Heart right ventricle (tissue), 16 donors: ENCODE results near the gene FSD1. TPM values are rescaled to one million over a fixed set of nuclear protein-coding genes. Genes with fewer than 3 reads are reported as not detected.
"Not testable (repeated sequence)": the region's sequence is repeated elsewhere in the genome, so short reads cannot be mapped to it uniquely, and the experiment has no call there.

Experiments
- ATAC-seq, 8 donors: fragments of 200-7000 bp; cut with Tn5 transposase; one replicate each; pipeline ENCODE4 v1.9.1; 2020; ENCODE audit warnings: mild to moderate bottlenecking in 8 of 8, moderate library complexity in 8 of 8, moderate number of reproducible peaks in 1 of 8
- DNase-seq, 2 donors: peaks; one replicate each; pipeline ENCODE4 v3.0.0-alpha.2; 2020
- H3K27ac ChIP-seq, 10 donors: fragments of 200-600 bp; sonication (generic) in 2 of 10; one replicate each; pipeline versions ENCODE4 v1.5.0 to v1.8.0; 2020 to 2022; ENCODE audit warnings: mild to moderate bottlenecking in 3 of 10
- H3K27me3 ChIP-seq, 7 donors: fragments of 200-600 bp; one replicate each; pipeline ENCODE4 v1.8.0; 2021 to 2022; ENCODE audit warnings: mild to moderate bottlenecking in 2 of 7
- H3K36me3 ChIP-seq, 9 donors: fragments of 200-600 bp; sonication (generic) in 1 of 9; one replicate each; pipeline versions ENCODE4 v1.5.0 to v1.8.0; 2020 to 2022; ENCODE audit warnings: mild to moderate bottlenecking in 2 of 9
- H3K4me1 ChIP-seq, 9 donors: fragments of 200-600 bp; sonication (generic) in 1 of 9; one replicate each; pipeline versions ENCODE4 v1.5.0 to v1.8.0; 2020 to 2022; ENCODE audit warnings: mild to moderate bottlenecking in 4 of 9
- H3K4me3 ChIP-seq, 10 donors: fragments of 200-600 bp; sonication (generic) in 2 of 10; one replicate each; pipeline versions ENCODE4 v1.5.0 to v1.8.0; 2020 to 2022; ENCODE audit warnings: mild to moderate bottlenecking in 7 of 10, moderate library complexity in 2 of 10
- H3K9me3 ChIP-seq, 11 donors: fragments of 200-600 bp in 10 of 11; sonication (generic) in 2 of 11; one replicate each; pipeline versions ENCODE4 v1.5.0 to v1.8.0; 2013 to 2022; ENCODE audit warnings: mild to moderate bottlenecking in 2 of 11, control low read depth in 1 of 11, moderate library complexity in 1 of 11
- CTCF ChIP-seq, 9 donors: fragments of 200-600 bp; sonication (generic) in 2 of 9; IDR thresholded peaks; one replicate each; pipeline versions ENCODE4 v1.5.0 to v1.8.0; 2021 to 2022; ENCODE audit warnings: antibody characterized with exemption in 9 of 9, mild to moderate bottlenecking in 5 of 9, moderate library complexity in 1 of 9
- WGBS, 2 donors: extraction: QIAGEN DNeasy Blood & Tissue Kit; methylation state at CpG; one replicate each; pipeline ENCODE4 v1.1.7; 2013; ENCODE audit warnings: inconsistent platforms in 1 of 2; 5-methylcytosine and 5-hydroxymethylcytosine counted together
- intact Hi-C, 10 donors: fragments of 100-400 bp; cut with DNase I; formaldehyde crosslinking; loops; one replicate each; pipeline versions ENCODE4 v1.11.1 to v1.14.2; 2022
- polyA plus RNA-seq, 2 donors: library from polyadenylated mRNA; stranded (reverse); fragments of 200-250 nt; gene quantifications; one replicate each; pipeline ENCODE4 v1.2.3, GENCODE V29; 2013
- total RNA-seq, 10 donors: library from RNA; stranded (reverse); fragmentation: NEBNext Ultra II Directional in 3 of 10; extraction: Animal tissue kit (Norgen Biotek cat#: 25700) in 3 of 10; gene quantifications; one replicate each; pipeline versions ENCODE4 v1.2.1 to v1.2.4, GENCODE V29; 2021 to 2023
- donor health status: Arrhythmogenic right ventricular cardiomyopathy.
- donor health status: ischemic (EF 13 %, LVEDD 7.1; RV severe dilation, severe dysfunction).
- donor health status: healthy with polysubstance abuse.
- donor health status: DM: no; HTN: yes; CAD: no.
- donor health status: DM: no; HTN: no; CAD: no.
- donor health status: ischemic (EF 25% LVEDD 6.9; RV normal size, moderate dysfunction).
- donor health status: ischemic (EF 25% LVEDD 5.7; RV mildly dilated, moderate dysfunction).
- donor health status: healthy.
- donor health status: DM: yes; HTN: yes; CAD: no.
- donor health status: Ischemic cardiomyopathy.
- donor health status: ischemic (EF 35%, LVEDD 5.7; RV mildly dilated, moderate dysfunction).
- donor health status: nonischemic (EF 11% LVEDD 7.7; RV severe dilation, severe dysfunction).
- donor health status: DM: yes; HTN: yes; CAD: no.
- donor health status: PGD.
- donor health status: ischemic (EF 29% LVEDD 5.4; RV normal size, mild dysfunction).
- donor health status: nonischemic (EF 23%, LVEDD 6.1; RV moderate dilation, normal function).

The FSD1 gene
- total and polyA plus RNA-seq, 12 donors = 0.10 to 0.25 TPM; not detected in 10

DNA sequence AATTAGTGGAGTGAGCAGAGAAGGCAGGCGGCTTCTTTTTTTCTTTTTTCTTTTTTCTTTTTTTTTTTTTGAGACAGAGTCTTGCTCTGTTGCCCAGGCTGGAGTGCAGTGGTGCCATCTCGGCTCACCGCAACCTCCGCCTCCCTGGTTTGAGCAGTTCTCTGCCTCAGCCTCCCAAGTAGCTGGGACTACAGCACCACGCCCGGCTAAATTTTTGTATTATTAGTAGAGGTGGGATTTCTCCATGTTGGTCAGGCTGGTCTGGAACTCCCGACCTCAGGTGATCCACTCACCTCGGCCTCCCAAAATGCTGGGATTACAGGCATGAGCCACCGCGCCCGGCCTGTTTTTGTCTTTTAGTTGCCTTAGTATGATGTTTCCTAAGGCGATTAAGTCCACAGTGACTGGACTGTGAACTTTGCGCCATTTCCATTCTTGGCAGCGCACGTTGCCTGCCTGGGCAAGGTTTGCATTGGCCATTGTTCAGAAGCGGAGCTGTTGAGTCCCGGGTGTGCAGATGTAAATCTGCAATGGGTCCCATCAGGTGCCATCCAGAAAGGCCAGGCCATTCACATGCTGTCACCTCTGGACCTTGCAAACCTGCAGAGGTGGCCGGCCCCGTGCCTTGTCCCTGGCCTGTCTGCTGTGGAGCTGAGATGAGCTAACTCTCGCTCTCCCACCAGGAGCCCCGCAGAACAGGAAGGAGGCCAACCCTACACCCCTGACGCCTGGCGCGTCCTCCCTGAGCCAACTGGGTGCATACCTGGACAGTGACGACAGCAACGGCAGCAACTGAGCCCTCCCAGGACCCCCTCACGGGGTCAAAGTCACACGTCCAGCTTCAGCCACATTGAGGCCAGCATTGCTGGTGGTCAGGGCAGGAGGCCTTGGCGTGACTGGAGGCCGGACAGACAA is 36.2 kb upstream of the FSD1 start:
- peak in 2 of 9 donors; percentile 4 to 7 for TF ChIP-seq CTCF (IDR thresholded peaks at IDR 0.05)
- H3K9me3 ChIP-seq = peaks cover 0 to 7% (median 0%) of the 10 kb centered on the region in 11 donors
- intact Hi-C loops = loop anchor here in 8 of 10 donors (2.0 to 10.0 kb wide), 6 partner anchors 84 to 257 kb away; partner anchors contain the start of genes CHAF1A (in 1 of the 8) and SH3GL1 (in 1 of the 8)
- 89 to 90% methylated on average over 30 of the region's 30 CpGs for WGBS, 2 donors
- peak in 1 of 8 donors; percentile 21 for ATAC-seq
- no peak for DNase-seq
- H3K4me1 ChIP-seq = no peaks in the 10 kb centered on the region
- H3K36me3 ChIP-seq = peaks cover 0 to 92% (median 38%) of the 10 kb centered on the region in 9 donors
- H3K27ac ChIP-seq = no peak overlapping the region
- H3K4me3 ChIP-seq = no peak overlapping the region
- no peaks in the 10 kb centered on the region for H3K27me3 ChIP-seq

DNA sequence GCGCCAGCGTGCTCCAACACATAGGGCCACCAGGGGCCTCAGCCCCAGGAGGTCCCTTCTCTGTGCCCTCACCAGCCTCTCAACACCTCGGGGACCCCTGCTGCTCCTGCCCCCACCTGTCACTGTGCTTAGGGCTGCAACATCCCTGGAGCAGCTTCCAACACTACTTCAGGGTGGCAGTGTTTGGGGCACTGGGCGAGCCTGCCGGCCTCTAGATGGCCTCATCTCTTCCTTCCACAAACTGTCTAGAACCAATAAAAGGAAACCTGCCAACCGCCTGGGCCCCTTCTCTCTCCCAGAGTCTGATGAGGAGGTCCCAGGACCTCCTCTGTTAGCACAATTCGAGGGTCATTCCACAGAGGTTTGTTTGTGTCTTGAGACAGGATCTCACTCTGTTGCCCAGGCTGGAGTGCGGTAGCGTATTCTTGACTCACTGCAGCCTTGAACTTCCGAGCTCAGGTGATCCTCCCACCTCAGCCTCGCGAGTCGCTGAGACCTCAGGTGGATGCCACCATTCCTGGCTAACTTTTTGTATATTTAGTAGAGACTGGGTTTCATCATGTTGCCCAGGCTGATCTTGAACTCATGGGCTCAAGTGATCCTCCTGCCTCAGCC is 35.5 kb upstream of the FSD1 start:
- Histone ChIP-seq H3K36me3 (peaks cover 0 to 85% (median 35%) of the 10 kb centered on the region in 9 donors), H3K4me1 (no peaks in the 10 kb centered on the region), H3K9me3 (peaks cover 0 to 7% (median 0%) of the 10 kb centered on the region in 11 donors), H3K4me3 (no peak overlapping the region), H3K27ac (no peak overlapping the region), H3K27me3 (no peaks in the 10 kb centered on the region)
- ATAC-seq (peak in 1 of 8 donors; percentile 19), DNase-seq (no peak)
- TF ChIP-seq CTCF (IDR thresholded peaks at IDR 0.05) = no peak
- WGBS, 2 donors = 89 to 93% methylated on average over 13 of the region's 13 CpGs
- intact Hi-C loops = loop anchor here in 8 of 10 donors (2.0 to 10.0 kb wide), 5 partner anchors 83 to 256 kb away; partner anchors contain the start of genes CHAF1A (in 1 of the 8) and SH3GL1 (in 1 of the 8)

- H3K4me1 ChIP-seq = peaks cover 0 to 5% (median 0%) of the 10 kb centered on the region in 9 donors
- 49 to 56% methylated on average over 10 of the region's 10 CpGs for WGBS, 2 donors
- no peak overlapping the region for H3K27ac ChIP-seq
- intact Hi-C loops = loop anchor here in 4 of 10 donors (5.0 to 10.0 kb wide), 4 partner anchors 52 to 252 kb away; no protein-coding TSS in a partner anchor
- peaks cover 0 to 49% (median 19%) of the 10 kb centered on the region in 9 donors for H3K36me3 ChIP-seq
- peaks cover 0 to 9% (median 3%) of the 10 kb centered on the region in 7 donors for H3K27me3 ChIP-seq
- peaks cover 0 to 7% (median 0%) of the 10 kb centered on the region in 11 donors for H3K9me3 ChIP-seq
- no peak for TF ChIP-seq CTCF (IDR thresholded peaks at IDR 0.05)
- ATAC-seq (no peak), DNase-seq (no peak)
- no peak overlapping the region for H3K4me3 ChIP-seq
These were observed 31.5 kb upstream of the FSD1 start for GRCh38 chr19:4272894-4273293.

DNA sequence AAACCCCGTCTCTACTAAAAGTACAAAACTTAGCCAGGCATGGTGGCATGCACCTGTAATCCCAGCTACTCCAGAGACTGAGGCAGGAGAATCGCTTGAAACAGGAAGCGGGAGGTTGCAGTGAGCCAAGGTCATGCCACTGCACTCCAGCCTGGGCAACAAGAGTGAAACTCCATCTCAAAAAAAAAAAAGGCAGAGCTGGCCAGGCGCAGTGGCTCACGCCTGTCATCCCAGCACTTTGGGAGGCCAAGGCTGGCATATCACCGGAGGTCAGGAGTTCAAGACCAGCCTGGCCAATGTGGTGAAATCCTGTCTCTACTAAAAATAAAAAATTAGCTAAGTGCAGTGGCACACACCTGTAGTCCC is 30.1 kb upstream of the FSD1 start:
- H3K9me3 ChIP-seq, H3K27ac ChIP-seq, H3K4me1 ChIP-seq, ATAC-seq, DNase-seq, H3K4me3 ChIP-seq: not testable (repeated sequence)
- WGBS, 2 donors = 83 to 85% methylated on average over 6 of the region's 6 CpGs
- H3K36me3 ChIP-seq = peaks cover 0 to 35% (median 6%) of the 10 kb centered on the region in 9 donors
- intact Hi-C loops = loop anchor here in 4 of 10 donors (5.0 to 10.0 kb wide), 4 partner anchors 50 to 250 kb away; no protein-coding TSS in a partner anchor
- peaks cover 1 to 23% (median 13%) of the 10 kb centered on the region in 7 donors for H3K27me3 ChIP-seq
